GM19372 (cell line): ENCODE data around the gene SMIM13.

Source experiments
- ATAC-seq: cut with Tn5 transposase; IDR thresholded peaks from one replicate; pipeline ENCODE4 v1.9.1; 2021; ENCODE audit warnings: mild to moderate bottlenecking, low read depth, moderate library complexity; ENCODE audit not compliant: unreplicated experiment

SMIM13 gene

DNA sequence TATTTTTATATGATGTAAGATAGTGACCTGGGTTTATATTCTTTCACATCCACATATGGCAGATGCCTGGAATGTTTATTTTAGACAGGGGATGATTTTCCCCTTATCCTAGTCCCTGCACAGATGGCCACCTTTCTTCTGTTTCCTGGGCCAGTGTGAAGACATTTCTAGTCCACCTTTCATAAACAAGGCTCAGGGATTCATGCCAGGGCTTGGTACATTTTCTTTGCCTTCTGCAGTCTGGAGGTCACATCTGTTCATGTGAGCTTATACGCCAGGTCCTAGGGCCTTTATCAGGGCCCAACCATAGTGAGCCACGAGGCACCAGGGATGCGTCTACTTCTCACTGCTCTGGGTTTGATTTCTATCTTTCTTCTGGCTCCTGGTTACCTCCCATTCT lies 55.9 kb downstream of the SMIM13 start:
- ATAC-seq = no peak

DNA sequence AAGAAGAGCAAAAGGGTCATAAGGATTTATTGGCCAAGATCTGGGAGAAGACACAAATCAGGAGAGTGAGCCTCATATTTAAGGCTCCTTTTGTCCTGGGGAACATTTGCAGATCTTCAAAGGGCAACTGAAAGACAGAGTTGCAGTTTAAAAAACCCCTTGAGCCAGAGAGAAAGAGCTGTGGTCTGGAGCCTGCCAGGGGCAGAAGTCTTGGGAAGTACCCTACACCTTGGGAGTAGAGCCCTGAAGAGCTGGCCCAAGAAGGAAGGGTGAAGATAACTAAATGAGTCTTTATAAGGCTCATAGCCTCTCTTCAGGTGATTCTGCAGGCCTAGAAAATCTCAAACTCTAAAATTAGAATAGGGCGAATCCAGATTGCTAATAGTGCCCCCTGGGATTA lies 57.9 kb downstream of the SMIM13 start:
- no peak for ATAC-seq

DNA sequence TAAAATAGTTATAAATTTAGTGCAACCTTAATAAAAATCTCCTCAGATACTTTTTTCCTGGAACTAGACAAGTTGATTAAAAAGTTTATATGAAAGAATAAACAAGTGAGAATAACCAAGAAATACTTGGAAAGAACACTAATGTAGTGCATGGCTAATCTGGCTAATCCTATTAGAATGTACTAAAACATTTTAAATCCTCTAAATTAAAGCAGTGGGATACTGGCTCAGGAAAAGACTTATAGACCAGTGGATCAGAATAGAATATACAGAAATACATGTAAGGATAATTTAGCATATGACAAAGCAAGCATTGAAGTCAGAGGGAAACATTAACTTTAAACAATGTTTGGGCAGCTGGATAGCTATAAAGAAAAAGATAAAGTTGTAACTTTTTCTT lies 58.9 kb downstream of the SMIM13 start:
- ATAC-seq = no peak

DNA sequence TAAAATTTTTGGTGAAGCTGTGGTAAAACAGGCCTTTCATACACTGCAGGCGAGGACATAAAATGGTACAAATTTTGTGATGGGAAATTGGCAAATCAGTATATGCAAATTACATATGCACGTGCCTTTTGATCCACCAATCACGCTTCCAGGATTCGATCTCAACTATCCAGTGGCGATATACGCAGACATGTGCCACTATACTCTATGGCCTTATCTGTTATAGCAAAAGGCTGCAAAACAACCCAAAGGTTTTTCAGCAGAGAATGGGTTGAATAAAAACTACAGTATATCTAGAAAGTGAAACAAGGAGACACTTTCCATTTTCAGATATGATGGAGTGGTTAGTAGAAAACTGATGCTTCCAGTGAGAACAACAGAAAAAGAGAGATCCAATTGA lies 59.8 kb downstream of the SMIM13 start:
- ATAC-seq = no peak

DNA sequence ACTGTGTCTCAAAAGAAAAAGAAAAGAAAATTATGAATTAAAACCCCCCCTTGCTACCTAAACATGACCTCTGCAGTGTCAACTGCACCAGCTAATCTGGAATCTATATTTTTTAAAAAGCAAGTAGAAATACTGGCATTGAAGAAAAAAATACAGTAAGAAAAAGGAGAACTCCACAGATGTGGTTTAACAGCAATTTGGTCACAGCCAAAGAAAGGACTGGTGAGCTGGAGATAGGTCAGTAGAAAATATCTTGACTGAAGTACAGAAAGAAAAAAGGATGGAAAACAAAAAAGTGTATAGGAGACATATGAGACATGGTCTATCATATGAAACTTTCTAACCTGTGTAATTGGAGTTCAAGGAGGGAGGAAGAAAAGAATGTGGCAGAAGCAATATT lies 62.0 kb downstream of the SMIM13 start:
- no peak for ATAC-seq

DNA sequence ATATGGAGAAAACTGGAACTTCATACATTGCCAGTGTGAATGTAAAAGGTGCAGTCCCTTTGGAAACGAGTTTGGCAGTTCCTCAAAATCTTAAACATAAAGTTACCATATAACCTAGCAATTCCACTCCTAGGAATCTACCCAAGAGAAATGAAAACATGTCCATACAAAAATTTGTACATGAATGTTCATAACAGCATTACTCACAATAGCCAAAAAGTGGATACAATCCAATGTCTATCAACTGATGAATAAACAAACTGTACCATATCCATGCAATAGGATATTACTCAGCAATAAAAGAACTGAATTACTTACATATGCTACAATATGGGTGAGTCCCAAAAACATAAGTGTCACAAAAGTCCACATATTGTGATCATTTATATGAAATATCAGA lies 66.6 kb downstream of the SMIM13 start:
- ATAC-seq = no peak

DNA sequence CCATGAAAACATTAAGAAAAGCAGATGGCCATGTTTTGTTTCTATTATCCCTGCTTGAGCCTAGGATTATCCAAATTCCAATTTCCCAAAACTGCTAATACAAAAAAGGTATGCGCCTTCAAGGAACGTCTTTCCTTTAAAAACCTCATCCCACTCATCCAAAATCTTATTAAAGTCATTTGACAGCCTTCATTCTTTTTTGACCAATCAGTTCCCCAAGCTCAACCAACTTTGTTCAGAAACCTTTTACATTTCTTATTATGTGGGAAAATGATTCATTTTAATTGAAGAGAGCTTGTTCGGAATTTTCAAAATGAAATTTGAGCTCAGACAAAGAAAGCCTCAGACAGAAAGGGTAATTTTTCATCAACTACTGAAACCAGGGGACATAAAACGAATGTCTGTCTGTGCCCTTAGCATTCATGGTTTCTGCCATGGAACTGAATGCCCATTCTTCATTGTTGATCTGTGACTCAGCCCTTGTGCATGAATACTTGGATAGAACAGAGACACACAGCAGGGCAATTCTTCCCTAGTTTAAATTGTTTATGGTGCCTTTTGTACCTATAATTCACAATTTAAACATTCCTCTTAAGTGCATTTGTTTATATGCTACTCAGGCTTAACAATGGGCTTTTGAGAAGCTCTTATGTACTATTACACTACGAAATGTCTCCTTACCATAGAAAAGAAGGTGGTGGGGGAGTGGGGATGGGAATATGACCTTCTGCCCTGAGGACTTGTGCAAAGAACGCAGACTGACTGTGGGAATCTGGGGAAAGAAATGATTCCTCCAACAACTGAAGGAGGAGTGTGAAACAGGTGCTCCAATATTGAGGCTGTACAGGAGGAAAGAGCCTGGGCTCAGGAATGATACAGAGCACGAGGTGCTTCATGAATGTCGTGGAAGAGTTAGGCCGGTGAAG lies 67.7 kb downstream of the SMIM13 start:
- no peak for ATAC-seq

DNA sequence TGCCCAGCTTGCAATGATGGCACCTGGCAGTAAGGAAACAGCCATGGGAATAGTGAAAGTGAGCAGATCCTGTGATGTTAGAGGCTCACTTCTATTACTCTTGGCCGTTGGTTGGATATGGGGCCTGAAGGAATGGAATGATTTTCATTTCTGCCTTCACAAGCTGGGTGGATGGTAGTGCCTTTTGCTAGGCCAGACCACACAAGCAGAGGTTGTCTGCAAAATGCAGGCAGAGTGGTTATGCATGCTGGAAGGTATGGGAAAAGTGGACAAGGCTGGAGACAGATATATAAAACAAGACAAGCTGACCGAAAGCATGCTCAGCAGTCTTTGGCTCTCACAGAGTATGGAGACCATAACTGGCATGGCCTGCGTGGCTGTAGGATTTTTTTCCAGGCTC lies 68.6 kb downstream of the SMIM13 start:
- ATAC-seq = no peak

DNA sequence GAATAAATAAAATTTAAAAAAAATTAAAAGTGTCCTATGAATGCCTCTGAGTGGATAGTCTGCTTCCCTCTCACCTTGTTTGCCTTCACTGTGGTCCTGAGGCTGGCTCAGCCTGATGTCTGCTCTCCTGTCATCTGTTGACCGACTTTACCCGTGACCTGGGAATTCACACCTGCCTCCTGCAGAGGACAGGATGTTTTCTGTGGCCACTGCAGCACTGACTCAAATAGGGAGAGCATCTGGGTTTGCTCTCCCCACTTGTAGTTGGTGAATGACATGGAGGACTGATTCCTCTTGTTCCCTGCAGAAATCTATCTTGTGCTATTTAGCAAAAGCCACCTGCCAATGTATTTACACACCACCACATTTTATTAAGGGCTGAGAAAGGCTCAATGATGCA lies 70.3 kb downstream of the SMIM13 start:
- no peak for ATAC-seq

DNA sequence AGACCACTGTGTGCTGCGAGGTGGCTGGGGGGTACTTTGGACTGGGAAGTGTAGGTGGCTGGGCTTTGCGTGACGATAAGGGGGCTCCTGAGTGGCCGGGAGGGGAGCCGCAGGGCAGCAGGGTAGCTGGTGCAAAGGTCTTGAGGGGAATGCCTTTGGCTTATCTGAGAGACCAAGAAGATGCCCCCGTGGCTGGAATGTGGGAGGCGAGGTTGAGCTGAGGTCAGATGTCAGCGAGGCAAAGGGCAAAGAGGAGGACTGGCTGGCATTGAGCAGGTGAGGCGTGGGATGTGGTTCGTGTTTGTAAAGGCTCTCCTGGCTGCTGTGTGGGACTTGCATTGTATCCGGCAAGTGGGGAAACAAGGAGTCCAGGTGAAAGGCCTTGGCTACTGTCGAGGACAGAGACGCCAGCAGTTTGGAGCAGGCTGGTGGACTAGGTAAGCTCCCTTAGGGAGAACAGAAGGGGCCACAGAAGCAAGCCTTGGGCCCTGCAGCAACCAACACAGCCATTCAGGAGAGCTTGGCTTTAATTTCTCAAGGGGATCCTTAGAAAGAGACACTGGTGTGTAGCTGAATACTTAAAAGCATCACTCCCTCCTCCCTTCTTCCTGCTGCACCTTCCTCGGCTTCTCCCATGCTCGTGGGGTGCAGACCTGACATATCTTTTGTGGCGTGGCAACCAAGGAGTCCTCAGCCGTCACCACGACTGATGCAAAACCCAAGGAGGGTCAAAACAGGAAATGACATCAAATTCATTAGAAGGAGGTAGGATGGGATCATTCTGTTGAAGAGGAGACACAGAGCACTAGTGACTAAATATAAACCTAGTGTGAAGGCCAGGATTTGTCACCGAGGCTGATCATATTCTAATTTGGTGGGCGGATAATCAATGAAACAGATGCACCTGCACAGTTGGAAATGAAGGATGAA lies 71.3 kb downstream of the SMIM13 start:
- ATAC-seq = no peak

DNA sequence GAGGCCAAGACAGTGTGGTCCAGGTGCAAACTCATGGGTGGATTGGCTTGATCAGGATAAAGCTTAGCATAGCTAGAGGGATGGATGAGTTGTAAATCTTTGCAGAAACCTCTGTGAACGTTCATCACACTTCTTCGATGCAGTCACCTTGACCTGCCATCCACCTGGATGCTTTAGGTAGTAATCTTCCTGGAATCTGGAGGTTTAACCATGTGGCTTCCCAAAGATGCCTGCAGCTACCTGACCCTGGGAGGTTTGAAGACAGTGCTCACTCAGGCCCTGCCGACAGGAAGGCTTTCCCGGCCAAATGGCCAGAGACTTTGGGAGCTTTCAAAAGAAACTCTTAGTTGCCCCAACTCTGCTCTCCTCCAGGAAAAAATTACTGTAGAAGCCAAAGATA lies 73.3 kb downstream of the SMIM13 start:
- ATAC-seq = no peak

DNA sequence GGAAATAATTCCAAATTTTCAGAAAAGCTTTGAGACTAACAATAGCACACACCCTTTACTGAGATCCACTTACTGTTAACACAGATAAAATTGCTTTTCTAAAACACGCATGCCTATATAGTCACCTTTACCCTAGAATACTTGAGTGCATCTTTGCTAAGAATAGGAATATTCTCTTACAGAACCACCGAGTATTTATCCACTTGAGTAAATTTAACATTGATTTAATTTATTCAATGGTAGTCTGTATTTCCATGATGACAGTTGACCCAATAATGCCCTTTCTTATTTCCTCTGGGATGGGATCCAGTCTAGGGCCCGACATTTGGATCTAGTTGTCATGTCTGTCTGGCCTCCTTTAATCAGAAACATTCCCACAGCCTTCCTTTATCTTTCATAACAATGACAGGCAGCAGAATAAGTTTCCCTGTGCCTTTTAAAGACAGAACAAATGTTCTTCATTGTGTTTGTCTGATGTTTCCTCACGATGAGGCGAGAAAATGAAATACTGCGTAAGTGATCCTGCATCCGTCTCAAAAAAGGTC lies 74.5 kb downstream of the SMIM13 start:
- ATAC-seq = no peak

DNA sequence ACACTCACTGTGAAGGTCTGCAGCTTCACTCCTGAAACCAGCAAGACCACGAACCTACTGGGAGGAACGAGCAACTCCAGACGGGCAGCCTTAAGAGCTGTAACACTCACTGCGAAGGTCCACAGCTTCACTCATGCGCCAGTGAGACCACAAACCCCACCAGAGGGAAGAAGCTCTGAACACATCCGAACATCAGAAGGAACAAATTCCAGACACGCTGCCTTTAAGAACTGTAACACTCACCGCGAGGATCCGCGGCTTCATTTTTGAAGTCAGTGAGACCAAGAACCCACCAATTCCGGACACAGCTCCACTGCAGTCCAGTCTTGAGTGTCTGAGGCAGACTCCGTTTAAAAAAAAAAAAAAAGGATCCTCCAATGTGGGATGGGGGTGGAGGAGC lies 78.3 kb downstream of the SMIM13 start:
- no peak for ATAC-seq

DNA sequence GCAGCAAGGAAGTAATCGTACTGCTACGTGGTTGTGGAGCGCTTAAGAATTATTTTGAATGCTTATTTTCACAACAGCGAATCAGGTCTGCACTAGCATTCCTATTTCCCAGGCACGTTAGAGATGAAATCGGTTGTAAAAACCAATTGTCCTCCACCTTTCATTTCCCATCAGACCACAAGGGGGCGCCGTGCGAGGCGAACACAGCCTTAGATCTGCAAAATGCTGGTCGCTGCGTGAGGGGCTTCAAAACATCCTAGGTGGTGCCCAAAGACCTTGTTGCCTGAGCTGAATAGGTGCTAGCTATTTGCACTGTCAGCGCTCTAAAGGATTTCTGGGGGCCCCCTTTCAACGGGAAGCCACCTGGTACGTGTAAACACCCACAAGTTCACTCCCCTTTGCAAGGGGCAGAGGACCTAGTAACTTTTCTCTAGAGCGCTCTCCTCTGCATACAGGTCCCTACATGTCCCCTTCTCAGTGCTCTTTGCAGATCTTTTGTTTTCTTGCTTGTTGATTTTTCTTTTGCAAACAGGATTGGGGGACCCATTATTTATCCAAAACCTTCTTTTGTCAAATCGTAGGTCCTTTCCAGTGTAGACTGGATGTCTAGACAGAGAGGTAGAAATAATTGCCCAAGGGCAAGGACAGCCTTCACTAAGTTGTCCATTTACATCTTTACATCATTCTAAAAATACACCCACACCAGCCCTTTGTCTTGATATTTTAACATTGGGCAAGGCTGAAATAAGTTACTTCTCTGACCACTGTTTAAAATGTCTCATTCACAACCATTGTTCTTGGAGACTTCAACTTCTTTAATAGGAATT lies 79.1 kb downstream of the SMIM13 start:
- no peak for ATAC-seq

DNA sequence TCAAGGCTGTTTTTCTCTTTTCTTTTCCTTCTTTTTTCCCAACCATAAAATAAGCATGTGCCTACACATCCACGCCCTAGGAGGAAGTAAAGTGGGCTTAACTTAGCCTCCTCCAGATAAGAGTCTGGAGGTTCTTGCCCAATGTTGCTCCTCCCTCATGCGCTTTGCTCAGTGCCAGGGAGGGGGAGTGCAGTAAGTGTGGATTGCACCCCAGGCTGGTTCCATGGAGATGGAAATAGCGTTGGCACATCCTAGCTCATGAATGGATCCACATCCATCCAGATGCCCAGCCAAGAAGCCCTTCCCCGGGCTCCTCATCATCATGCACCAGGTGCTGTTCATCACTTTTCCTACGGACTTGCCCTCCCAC lies 80.6 kb downstream of the SMIM13 start:
- no peak for ATAC-seq

DNA sequence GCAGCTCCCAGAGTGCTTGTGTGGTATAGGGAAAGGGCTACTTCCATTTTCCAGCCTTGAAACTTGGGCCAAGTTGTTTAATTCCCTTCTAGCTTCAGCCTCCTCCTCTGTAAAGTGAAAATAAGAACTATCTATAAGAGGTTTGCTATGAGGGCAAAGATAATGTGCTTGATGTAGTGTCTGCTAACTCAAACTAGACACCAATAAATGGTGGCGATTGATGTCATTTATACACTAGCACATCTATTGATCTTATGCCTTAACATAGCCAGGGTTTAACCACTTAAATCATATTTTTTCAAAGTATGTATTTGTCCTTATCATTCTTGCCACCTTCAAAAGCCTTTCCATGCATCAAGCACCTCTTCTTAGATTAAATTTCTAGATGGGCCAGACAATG lies 83.6 kb downstream of the SMIM13 start:
- no peak for ATAC-seq

DNA sequence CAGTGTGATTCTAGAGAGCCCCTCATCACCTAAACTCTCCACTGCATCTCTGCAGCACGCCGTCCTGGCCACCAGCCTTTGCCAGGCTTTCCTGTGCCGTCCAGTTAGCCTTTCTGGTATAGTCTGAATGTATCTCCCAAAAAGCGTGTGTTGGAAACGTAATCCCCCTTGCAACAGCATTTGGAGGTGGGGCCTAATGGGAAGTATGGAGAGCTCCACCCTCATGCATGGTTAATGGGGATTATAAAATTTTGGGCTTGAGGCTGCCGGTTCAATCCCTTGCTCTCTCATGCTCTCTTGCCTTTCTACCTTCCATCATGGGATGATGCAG lies 85.4 kb downstream of the SMIM13 start:
- no peak for ATAC-seq

DNA sequence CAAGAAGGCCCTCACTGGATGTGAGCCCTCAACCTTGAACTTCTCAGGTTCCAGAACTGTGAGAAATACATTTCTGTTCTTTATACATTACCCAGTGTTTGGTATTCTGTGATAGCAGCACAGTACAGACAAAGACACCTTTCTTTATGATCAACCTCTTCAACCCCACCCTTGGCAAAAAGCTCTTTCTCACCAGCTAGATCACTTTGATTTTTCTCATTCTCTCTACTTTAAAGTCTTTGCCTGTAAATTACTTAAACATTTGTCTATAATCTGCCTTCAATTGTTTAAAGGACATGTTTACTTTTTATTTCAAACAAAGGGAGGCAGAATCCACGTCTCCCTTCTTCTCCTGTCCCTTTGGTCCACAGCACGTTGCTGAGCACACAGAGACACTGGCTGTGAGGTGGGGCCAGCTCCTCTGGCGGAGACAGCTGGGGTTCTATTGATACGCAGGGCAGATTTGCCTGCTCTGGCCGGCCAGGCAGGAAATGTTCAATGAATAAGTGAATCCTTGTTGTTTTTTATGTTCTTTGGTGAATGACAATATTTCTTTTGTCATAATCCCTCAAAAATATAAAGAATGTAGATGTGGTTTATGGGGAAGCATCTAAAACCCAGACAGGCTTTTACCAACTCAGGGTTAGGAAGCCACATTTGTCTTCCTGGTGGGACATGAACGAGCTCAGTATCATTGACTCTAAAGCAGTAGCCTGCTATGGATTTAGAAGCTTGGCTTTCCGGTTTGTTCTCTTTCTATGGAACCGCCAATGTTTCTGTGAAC lies 86.0 kb downstream of the SMIM13 start:
- ATAC-seq = no peak

DNA sequence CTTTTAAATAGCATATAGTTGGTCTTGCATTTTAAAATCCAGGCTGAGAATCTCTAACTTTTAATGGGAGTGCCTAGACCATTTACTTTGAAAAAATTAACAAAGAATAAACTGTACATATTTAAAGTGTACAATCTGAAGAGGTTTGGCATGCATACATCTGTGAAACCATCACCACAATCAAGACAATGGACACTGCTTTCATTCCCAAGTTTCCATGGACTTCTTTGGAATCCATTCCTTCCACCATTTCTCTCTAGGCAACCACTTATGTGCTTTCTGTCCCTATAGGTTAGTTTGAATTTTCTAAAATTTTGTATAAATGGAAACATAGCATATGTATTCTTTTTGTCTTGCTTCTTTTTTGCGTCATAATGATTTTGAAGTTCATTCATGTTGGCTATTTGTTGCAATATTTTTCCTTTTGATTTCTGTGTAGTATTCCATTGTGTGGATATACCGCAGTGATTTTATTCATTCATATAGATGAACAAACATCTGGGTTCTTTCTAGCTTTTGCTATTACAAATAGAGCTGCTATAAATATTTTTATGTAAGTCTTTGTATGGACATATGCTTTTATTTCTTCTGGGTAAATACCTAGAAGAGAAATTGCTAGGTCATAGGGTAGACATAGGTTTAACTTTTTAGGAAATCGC lies 88.0 kb downstream of the SMIM13 start:
- no peak for ATAC-seq
